Right renal pelvis (tissue), 4 donors: ENCODE measurements around the gene C4BPA. TPM values are rescaled to one million over a fixed set of nuclear protein-coding genes. Genes with fewer than 3 reads are reported as not detected.
A peak's percentile ranks its signal among the peaks of the same experiment; 100 is the strongest.

Experiments
- DNase-seq, 4 donors: peaks; one replicate each; pipeline ENCODE4 v3.0.0-alpha.2; 2013; ENCODE audit warnings: low read depth in 4 of 4, low spot score in 3 of 4, missing footprints in 1 of 4
- polyA plus RNA-seq, 4 donors: library from polyadenylated mRNA; unstranded; fragments of 120-200 nt; gene quantifications; one replicate each; pipeline ENCODE4 v1.2.1, GENCODE V29; 2013; ENCODE audit not compliant: insufficient read length in 4 of 4

Gene C4BPA
- polyA plus RNA-seq, 4 donors: 0.49 to 0.91 (median 0.68) TPM

DNA sequence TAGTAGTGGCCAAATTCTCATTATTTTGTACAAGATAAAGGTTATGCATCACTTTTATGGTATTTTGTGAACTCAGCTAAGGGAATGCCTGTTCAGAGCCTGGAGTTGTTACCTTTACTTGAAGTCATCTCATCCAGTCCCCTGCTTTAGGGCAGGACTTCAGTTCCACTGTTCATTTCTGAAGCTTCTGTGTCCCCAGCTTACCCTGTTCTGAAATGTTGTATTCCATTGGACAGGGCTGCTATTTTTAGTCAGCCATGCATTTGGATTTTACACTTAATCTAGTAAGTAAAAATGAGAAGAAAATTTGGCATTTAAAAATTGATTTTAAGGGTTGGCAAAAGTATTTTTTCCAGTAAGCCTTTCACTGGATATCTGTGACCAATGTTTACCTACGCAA lies 27.0 kb upstream of the C4BPA start:
- no peak for DNase-seq

- peak; percentile 77 to 81 (median 78) for DNase-seq
Observed at GRCh38 chr1:207077470-207078377, 26.3 kb upstream of the C4BPA start.

- no peak for DNase-seq
Observed at GRCh38 chr1:207078578-207079132, 25.4 kb upstream of the C4BPA start.

DNA sequence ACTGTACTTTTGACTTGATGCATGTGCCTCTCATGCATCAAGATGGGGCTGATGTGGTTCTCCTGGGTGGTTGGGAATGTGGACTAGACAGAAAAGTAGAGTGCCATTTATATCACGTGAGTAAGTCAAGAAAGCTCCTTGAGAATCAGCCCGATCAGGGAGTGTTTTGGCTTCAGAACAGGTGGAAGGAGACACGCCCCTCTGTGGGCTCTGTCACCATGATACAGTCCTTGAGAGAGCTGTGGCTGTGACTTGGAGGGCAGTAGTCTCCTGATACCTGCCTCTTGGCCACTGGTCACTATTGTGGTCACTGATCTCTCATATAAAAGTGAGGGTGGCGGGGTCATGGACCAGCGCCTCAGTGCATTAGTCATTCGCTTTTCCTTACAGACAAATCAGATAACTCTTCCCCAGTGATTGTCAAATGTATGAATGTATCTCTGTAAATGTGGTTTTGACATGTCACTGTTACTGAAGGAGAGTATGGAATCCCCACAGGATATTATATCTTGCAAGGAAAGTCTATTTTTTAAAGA lies 24.3 kb upstream of the C4BPA start:
- no peak for DNase-seq

DNA sequence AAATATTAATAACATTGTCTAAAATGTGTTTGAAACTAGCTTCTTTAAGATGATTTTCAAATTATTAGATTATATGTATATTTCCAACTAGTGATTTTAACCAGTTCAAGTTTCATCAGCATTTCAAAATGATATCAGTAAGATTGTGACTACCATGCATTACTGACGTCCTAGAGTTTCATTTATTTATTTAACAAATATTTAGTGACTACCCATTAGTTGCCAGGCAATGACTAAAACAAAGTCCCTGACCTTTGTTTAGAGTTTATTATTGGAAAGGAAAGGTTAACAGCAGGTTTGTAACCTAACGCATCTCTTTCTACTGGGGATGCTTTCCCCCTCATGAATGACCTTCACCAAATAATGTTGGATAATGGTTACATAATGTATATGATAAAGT lies 22.9 kb upstream of the C4BPA start:
- DNase-seq: no peak

GRCh38 chr1:207081806-207082205 lies 22.2 kb upstream of the C4BPA start:
- DNase-seq: no peak

GRCh38 chr1:207084232-207084631 lies 19.8 kb upstream of the C4BPA start:
- DNase-seq: no peak

DNA sequence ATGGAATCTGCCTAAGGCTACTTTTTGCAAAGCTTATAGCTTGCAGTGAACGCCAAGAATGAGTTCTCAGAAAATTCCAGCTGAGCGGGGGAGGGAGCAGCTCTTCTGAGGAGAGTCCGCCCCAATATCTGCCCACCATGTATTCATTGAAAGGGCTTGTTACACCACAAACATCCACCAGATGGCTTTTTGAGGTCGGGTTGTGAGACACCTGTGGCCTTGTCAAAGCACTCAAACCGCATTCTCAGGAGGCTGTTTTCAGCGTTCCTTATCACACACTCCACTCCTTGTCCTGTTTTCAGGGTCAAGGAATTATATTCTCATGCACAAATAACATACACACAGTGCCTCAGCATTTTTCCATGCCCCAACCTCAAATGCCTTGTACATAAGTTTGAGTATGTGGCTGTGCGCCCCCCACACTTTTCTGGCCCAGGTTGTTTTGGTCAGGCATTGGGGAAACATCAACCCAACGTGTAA lies 19.3 kb upstream of the C4BPA start:
- peak in 3 of 4 donors; percentile 43 to 54 (median 47) for DNase-seq

DNA sequence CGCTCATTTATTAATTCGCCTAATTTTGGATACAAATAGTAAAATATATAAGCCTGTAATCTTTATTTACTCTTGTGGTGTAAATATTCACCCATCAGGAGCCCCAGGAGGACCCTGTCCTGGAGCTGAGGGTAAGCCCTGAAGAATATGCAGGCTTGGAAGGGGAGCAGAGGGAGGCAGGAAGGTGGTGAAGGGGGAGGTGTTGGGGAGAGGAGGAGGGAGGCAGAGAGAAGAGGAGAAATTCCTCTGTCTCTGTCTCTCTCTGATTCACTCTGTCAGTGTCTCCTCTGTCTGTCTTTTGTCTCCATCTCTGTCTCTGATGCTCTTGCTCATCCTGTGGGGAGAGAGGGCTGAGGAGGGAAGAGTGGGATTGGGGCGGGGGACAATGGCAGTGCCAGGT lies 18.1 kb upstream of the C4BPA start:
- no peak for DNase-seq

- DNase-seq: no peak
Observed at GRCh38 chr1:207088161-207088560, 15.9 kb upstream of the C4BPA start.

DNA sequence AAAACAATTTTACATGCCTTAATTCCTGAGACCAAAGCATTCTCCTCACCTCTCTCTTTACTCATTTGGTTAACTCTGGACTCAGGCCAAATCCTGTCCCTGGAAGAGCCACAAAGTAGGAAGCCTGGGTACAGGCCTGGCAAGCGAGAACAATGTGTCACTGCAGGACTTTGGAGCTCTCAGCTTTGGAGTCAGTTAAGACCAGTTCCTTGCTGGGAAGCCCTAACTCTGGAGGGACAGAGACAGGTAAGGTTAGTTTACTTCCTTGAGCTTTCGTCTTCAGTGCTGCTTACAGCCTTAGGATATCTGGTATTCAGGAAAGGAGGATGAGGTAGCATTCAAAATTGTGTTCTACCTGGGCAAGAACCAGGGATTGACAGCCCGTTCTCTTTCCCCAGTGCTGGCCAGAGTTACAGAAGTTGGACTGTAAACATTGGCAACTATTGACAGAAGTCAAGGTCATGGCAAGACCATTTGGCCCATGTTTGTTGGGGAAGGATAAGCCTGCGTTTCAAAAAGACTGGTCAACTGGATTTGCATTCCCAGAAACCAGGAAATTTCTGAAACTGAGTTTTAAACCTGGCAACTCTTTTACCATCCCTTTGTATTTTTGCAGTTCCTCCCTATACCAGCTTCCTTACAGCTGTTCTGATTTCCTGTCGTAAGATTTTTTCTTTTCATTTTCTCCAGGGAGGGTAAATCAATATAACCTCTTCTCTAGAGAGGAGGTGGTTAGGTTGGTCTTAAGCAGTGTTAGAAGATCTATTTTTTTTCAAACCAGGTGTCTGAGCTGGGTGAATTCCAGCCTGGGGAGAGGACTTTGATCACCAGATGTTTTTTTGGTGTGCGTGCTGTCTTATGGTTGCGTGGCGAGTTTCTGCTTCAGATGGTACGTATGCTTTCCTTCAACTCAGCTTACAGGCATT lies 15.1 kb upstream of the C4BPA start, which contains the start of gene C4BPB:
TSS of gene C4BPB (plus strand) at position 160 of the 926 bp plus-strand sequence. CDS start at position 832, 672 bp downstream.
- DNase-seq: no peak

DNA sequence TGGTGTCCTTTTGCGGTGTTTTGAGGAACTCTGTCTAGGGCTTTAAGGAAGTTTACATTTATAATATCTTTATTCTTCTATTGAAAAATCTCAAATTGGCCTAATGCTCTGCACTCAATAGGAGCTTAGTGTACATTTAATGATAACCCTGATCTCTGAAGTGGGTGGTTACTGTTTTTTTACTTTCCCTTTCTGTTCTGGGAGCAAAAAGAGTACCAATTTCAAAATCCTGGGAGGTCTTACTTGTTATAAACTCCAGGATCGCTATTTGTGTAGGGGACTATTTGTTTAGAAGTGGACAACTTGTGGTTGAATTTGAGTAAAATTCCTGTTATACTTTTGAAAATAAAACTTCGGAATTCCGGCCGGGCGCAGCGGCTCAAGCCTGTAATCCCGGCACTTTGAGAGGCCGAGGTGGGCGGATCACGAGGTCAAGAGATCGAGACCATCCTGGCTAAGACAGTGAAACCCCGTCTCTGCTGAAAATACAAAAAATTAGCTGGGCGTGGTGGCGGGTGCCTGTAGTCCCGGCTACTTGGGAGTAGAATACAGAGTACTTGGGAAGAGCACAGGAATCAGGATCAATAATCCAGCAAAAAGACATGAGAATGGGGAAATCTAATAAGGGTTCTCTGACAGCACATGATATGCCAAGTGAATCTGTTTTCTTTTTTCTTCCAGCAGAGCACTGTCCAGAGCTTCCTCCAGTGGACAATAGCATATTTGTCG lies 14.2 kb upstream of the C4BPA start:
- no peak for DNase-seq

DNA sequence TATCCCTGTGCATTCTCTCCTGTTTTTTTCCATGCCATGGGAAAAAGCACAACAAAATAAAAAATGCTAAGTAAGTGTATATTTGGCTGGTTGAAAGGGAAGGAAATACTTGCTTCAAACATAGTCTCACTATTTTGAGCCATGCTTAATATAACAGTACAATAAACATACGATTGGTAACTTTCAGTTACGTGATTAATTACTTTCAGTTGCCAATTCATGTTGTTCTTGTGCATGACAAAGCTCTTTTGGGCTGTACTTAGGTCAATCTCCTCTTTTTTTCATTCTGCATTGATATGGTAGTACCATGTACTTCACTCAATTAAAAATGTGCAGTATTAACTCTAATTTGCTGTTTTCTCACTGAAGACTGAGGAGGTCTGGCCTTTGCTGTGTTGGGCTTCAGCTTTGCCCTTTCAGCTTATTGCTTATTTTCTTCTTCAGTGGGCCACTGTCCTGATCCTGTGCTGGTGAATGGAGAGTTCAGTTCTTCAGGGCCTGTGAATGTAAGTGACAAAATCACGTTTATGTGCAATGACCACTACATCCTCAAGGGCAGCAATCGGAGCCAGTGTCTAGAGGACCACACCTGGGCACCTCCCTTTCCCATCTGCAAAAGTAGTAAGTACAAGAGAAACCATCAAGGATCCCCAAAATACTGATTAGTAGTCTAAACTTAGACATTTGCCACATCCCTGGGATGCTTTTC lies 12.7 kb upstream of the C4BPA start:
- no peak for DNase-seq

GRCh38 chr1:207093944-207094343 lies 10.1 kb upstream of the C4BPA start:
- no peak for DNase-seq

DNA sequence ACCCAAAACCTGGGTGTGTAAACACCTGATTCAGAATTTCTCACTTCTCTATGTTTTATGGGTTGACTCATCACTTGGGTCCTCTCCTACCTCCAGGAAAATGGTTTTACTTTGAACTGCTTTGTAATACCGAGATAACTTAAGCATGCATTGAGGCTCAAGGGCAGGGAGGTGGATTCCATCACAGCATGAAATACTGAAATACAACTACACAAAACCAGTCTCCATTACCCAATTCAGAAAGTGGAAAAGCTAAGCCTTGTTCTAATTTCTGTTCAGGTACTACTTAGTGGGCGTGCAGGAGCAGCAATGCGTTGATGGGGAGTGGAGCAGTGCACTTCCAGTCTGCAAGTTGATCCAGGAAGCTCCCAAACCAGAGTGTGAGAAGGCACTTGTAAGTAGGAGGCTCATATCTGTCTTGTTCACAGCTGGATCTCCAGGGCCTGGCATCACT lies 6.1 kb upstream of the C4BPA start:
- no peak for DNase-seq

GRCh38 chr1:207101720-207102119 lies 2.3 kb upstream of the C4BPA start:
- no peak for DNase-seq

DNA sequence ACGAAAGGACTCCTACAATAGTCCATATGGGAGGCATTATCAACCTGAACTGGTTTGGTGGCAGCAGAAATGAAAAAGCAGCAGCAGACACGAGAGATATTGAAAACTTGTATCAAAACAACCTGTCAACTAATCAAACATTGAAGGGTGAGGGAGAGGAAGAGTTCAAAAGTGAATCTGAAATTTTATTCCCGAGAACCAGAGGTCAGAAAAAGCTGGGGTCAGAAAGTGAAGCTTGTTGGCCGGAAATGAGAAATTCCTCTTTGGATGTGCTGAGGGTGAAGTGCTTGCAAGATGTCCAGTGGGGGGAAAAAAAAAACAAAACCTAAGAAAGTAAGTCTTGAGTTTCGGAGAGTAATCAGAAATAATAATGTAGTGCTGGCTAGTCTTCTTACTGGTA lies 1.9 kb upstream of the C4BPA start:
- DNase-seq: no peak

DNA sequence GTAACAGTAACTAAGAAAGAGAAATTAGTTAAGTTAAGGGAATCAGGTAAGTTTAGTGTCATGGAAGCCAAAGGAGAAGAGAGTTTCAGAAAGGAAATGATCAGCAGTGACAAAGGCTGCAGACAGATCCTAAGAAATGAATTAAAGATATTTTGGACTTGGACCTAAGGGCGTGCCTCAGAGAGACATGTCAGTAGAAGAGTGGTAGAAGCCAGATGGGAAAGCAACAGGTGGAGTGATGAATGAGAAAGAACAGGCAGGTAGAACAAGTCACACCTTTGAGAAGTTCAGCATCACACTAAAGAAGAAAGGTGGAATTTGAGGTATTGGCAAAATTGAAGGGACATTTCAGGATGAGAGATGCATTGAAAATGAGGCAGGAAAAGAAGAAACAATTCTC lies 1.4 kb upstream of the C4BPA start:
- no peak for DNase-seq

DNA sequence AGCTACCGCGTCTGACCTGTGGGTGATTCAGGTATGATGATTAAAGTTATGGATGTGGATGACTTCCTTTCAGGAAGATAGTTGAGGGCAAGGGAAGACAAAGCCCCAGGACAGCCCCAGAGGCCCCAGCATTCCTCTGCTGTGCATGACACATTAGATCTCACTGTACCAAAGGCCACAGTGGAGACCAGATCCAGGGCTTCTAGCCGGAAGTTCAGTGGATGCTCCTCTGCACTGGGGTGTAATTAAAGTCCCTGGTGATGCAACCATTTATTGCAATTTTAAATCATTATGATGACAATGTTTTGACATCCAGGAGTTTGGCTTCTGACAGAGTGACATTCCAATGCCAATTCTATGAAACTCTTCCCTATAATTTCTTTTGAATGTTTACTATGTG lies 5.0 kb downstream of the C4BPA start:
- no peak for DNase-seq
